Measurements from ENCODE around the gene NSA2. TPM values are rescaled to one million over a fixed set of nuclear protein-coding genes. Genes with fewer than 3 reads are reported as not detected.

The NSA2 gene
- total RNA-seq, result 100 to 1,000 TPM in 1 of 4 donors, 10 to 100 TPM in 3; 78.0 to 128 (median 85.3) TPM

DNA sequence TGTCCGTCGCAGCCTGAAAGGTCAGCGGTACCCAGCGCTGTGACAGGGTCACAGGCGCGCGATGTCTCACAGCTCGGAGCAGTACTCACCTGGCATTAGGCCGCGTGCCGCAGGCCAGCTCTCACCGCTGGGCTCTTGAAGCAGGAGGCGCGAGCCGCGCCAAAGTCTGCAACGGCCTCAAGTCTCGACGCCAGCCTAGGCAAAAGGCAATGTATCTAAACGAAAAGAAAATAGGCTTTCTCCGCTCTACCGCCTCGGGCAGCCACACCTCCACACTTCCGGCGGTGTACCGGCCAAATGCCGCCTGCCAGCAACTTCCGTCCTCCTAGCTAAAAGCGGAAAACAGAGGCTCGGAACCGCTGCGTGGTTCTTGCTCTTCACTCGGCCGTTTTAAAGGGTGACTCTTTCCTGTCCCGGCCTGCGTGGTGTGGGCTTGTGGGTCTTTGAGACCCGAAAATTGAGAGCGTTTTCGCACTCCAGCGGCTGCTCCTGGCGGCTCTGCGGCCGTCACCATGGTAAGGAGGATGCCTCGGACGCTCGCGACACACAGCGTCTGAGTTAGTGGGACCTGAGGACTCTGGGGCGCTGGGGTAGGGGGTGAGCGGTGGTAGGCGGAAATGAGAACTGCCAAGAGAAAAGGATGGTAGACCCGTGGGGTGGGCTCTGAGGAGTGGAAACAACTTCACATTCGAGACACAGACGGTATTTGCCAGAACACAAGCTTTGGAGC is at the start of gene NSA2, which contains the start of gene GFM2:
TSS of gene NSA2 (plus strand) at position 401 of the 730 bp plus-strand sequence. CDS start at position 513, 112 bp downstream.
TSS of gene GFM2 (minus strand) at position 269 of the 730 bp plus-strand sequence. CDS start 3,375 bp downstream, outside the sequence.
- no peak for TF ChIP-seq POLR2A (IDR thresholded peaks at IDR 0.05)
- TF ChIP-seq, protein P1, sequence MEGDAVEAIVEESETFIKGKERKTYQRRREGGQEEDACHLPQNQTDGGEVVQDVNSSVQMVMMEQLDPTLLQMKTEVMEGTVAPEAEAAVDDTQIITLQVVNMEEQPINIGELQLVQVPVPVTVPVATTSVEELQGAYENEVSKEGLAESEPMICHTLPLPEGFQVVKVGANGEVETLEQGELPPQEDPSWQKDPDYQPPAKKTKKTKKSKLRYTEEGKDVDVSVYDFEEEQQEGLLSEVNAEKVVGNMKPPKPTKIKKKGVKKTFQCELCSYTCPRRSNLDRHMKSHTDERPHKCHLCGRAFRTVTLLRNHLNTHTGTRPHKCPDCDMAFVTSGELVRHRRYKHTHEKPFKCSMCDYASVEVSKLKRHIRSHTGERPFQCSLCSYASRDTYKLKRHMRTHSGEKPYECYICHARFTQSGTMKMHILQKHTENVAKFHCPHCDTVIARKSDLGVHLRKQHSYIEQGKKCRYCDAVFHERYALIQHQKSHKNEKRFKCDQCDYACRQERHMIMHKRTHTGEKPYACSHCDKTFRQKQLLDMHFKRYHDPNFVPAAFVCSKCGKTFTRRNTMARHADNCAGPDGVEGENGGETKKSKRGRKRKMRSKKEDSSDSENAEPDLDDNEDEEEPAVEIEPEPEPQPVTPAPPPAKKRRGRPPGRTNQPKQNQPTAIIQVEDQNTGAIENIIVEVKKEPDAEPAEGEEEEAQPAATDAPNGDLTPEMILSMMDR (IDR thresholded peaks at IDR 0.05), result no peak
- peak; percentile 92 to 98 for DNase-seq (ENCODE audit: low spot score in 2 of 2)
- peak within 1 kb of the TSS; percentile 97 for H3K4me3 ChIP-seq (ENCODE audit: low read depth, poor library complexity, severe bottlenecking)
- 0% methylated on average over 53 to 54 of the region's 54 CpGs for WGBS, 2 donors
- intact Hi-C loops (cut with DNase I; ENCODE audit: low total_unique reads), result no loop called here

- intact Hi-C loops (cut with DNase I; ENCODE audit: low total_unique reads), result no loop called here
- no peak for DNase-seq (ENCODE audit: low spot score in 2 of 2)
- TF ChIP-seq POLR2A (IDR thresholded peaks at IDR 0.05), result no peak
- TF ChIP-seq, protein P1 (IDR thresholded peaks at IDR 0.05), result no peak
- WGBS, 2 donors, result 56 to 73% methylated on average over 1 of the region's 1 CpG
- no peak overlapping the region for H3K4me3 ChIP-seq (ENCODE audit: low read depth, poor library complexity, severe bottlenecking)
These were observed 49.5 kb upstream of the NSA2 start for GRCh38 chr5:74717596-74717995.

DNA sequence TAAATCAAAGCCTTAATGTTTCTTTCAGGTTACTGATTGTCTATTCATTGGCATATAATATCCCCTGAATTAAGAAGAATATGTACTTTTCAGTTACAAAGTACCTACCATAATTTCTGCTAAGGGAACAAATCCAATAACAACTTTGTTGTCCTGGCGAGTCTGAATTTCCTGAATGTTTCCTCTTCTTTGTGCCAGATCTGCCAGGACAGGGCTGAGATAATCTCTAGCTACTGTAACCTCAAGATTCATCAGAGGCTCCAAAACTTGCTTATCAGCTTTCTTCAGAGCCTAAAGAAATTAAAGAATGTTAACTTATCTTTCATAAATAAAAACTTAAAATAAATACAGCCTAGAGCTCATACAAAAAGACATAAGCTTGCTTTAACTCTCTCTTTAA is 44.8 kb upstream of the NSA2 start:
- WGBS, 2 donors, result 45 to 48% methylated on average over 1 of the region's 1 CpG
- intact Hi-C loops (cut with DNase I; ENCODE audit: low total_unique reads), result no loop called here
- TF ChIP-seq POLR2A (IDR thresholded peaks at IDR 0.05), result no peak
- TF ChIP-seq, protein P1 (IDR thresholded peaks at IDR 0.05), result no peak
- no peak overlapping the region for H3K4me3 ChIP-seq (ENCODE audit: low read depth, poor library complexity, severe bottlenecking)
- DNase-seq (ENCODE audit: low spot score in 2 of 2), result no peak

GRCh38 chr5:74725331-74725730 is 41.7 kb upstream of the NSA2 start:
- no peak for TF ChIP-seq POLR2A (IDR thresholded peaks at IDR 0.05)
- TF ChIP-seq, protein P1 (IDR thresholded peaks at IDR 0.05), result no peak
- intact Hi-C loops (cut with DNase I; ENCODE audit: low total_unique reads), result no loop called here
- no peak for DNase-seq (ENCODE audit: low spot score in 2 of 2)
- 86 to 96% methylated on average over 1 of the region's 1 CpG for WGBS, 2 donors
- no peak overlapping the region for H3K4me3 ChIP-seq (ENCODE audit: low read depth, poor library complexity, severe bottlenecking)

DNA sequence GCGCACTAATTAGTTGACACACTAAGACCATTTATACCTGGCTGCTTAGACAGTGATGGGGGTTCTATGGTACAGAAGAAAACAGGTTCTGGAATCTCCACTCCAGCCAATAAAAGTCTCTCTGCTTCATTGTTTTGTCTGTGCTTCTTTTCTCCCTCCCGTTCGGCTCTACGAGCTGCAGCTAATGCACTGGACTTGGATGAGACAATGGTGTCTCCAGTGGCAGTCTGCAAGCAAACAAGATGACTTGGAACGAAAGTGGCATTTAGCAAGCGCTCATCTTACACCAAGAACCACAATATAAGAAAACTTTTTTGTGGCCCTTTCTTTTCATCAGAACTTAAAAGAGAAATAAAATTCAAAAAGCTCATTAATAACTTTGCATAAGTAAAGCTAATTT is 30.3 kb upstream of the NSA2 start:
- TF ChIP-seq, protein P1 (IDR thresholded peaks at IDR 0.05), result no peak
- no peak for TF ChIP-seq POLR2A (IDR thresholded peaks at IDR 0.05)
- intact Hi-C loops (cut with DNase I; ENCODE audit: low total_unique reads), result no loop called here
- DNase-seq (ENCODE audit: low spot score in 2 of 2), result no peak
- H3K4me3 ChIP-seq (ENCODE audit: low read depth, poor library complexity, severe bottlenecking), result no peak overlapping the region
- WGBS, 2 donors, result 83 to 94% methylated on average over 6 of the region's 6 CpGs

Data from lower leg skin (tissue), 4 donors.